Thymus (tissue), 11 donors: ENCODE results near the gene HIPK2. TPM values are rescaled to one million over a fixed set of nuclear protein-coding genes. Genes with fewer than 3 reads are reported as not detected.

Experiments used
- DNase-seq, 9 donors: peaks; one replicate each; pipeline ENCODE4 v3.0.0-alpha.2; 2013; ENCODE audit warnings: low spot score in 9 of 9, low read depth in 6 of 9, missing footprints in 1 of 9
- H3K27ac ChIP-seq, 2 donors: one replicate each; pipeline ENCODE4 v1.5.1; 2013; ENCODE audit warnings: control low read depth in 1 of 2, low read depth in 1 of 2, low read length in 1 of 2, mild to moderate bottlenecking in 1 of 2, moderate library complexity in 1 of 2
- H3K27me3 ChIP-seq, 2 donors: one replicate each; pipeline ENCODE4 v1.5.1; 2013; ENCODE audit warnings: low read length in 1 of 2; ENCODE audit not compliant: control insufficient read depth in 2 of 2, insufficient read depth in 1 of 2
- H3K36me3 ChIP-seq, 2 donors: one replicate each; pipeline ENCODE4 v1.5.1; 2013; ENCODE audit warnings: low read length in 1 of 2, mild to moderate bottlenecking in 1 of 2, moderate library complexity in 1 of 2; ENCODE audit not compliant: control insufficient read depth in 2 of 2, insufficient read depth in 2 of 2
- H3K4me1 ChIP-seq, 2 donors: one replicate each; pipeline ENCODE4 v1.5.1; 2013; ENCODE audit warnings: low read length in 2 of 2; ENCODE audit not compliant: control insufficient read depth in 2 of 2, insufficient read depth in 2 of 2
- H3K4me3 ChIP-seq, 2 donors: one replicate each; pipeline ENCODE4 v1.5.1; 2013; ENCODE audit warnings: low read length in 2 of 2, control low read depth in 1 of 2, mild to moderate bottlenecking in 1 of 2
- H3K9me3 ChIP-seq, 2 donors: one replicate each; pipeline ENCODE4 v1.5.1; 2013; ENCODE audit warnings: low read length in 1 of 2, mild to moderate bottlenecking in 1 of 2; ENCODE audit not compliant: control insufficient read depth in 2 of 2, insufficient read depth in 1 of 2
- WGBS: extraction: QIAGEN DNeasy Blood & Tissue Kit; methylation state at CpG from one replicate; pipeline ENCODE4 v1.1.7; 2013; 5-methylcytosine and 5-hydroxymethylcytosine counted together
- polyA plus RNA-seq: library from polyadenylated mRNA; stranded (reverse); fragments of 200-250 nt; gene quantifications from one replicate; pipeline ENCODE4 v1.2.3, GENCODE V29; 2013
- total RNA-seq: library from RNA; stranded (reverse); fragments of 120-200 nt; gene quantifications from one replicate; pipeline ENCODE4 v1.2.4, GENCODE V29; 2013
- donor health status: healthy.

HIPK2 gene
- total and polyA plus RNA-seq, 2 donors, result 3.4 to 5.8 TPM

DNA sequence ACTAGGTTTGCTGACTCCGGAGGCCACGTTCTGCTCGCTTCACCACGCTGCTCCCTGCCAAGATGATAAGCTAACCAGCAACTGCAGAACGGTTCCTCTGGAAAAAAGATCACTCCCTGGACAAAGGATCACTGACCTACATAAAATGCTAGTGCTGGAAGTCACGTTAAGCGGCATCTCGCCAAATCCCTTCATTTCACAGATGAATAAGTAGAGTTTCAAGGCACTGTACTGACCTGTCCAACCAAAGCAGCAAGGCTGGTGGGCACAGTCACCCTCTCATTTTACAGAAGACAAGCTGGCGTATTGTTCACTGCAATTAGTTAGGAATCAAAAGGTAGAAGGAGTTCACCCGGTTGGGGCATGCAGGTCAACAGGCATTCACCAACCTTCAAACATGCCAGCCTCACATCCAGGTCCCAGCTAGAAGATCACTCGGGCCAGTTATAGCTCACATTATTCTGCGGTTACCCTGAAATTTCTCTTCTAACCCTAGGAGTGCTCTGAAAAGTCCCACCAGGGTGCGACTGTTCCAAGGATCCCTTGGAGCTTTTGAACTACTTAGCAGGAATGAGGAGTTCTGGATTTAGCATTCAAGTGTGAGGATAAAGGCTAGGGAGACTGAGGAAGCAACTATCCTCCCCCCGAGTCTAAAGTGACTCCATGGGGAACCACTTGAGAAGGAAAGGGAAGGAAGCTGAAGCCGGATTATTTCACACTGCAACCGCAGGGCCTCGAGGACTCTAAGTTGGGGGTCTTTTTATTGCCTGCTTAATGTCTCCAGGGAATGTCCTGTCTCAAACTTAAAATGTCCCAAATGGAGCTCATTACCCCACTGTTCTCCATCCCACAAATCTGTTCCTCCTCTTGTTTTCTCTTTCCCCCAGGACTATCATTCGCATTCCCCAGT lies 32.8 kb downstream of the HIPK2 start:
- Histone ChIP-seq H3K4me3 (no peak overlapping the region), H3K36me3 (no peaks in the 10 kb centered on the region), H3K27ac (no peak overlapping the region), H3K9me3 (no peaks in the 10 kb centered on the region), H3K27me3 (no peaks in the 10 kb centered on the region), H3K4me1 (peaks cover 33 to 77% of the 10 kb centered on the region in 2 donors)
- DNase-seq, result no peak
- 97% methylated on average over 18 of the region's 18 CpGs for WGBS

DNA sequence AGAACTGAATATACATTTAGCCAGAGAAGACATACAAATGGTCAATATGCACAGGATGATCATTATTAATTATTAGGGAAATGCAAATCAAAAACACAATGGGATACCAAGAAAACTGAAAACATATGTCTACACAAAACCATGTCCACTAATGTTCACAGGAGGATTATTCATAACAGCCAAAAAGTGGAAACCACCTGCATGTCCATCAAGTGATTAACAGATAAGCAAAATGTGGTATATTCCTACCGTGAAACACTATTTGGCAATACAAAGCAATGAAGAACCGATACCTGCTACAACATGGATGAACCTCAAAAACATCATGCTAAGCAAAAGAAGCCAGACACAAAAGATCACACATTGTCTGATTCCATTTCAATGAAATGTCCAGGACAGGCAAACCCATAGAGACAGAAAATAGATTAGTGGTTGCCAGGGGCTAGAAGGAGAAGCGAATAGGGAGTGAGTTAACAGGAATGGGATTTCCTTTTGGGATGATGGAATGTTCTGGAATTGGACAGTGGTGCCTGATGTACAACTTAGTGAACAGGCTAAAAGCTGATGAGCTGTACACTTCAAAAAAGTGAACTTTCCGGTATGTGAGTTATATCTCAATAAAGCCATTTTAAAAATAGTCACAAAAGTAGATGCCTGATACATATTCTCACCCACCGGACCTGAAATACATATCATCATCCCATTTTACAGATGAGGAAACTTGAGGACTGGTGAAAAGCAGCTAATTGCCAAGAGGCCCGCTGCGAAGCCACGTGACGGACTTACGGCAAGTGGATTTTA lies 33.6 kb downstream of the HIPK2 start:
- DNase-seq, result no peak
- 98% methylated on average over 10 of the region's 10 CpGs for WGBS
- Histone ChIP-seq H3K4me3 (no peak overlapping the region), H3K9me3 (no peaks in the 10 kb centered on the region), H3K27me3 (no peaks in the 10 kb centered on the region), H3K36me3 (no peaks in the 10 kb centered on the region), H3K4me1 (peaks cover 41 to 78% of the 10 kb centered on the region in 2 donors), H3K27ac (no peak overlapping the region)

DNA sequence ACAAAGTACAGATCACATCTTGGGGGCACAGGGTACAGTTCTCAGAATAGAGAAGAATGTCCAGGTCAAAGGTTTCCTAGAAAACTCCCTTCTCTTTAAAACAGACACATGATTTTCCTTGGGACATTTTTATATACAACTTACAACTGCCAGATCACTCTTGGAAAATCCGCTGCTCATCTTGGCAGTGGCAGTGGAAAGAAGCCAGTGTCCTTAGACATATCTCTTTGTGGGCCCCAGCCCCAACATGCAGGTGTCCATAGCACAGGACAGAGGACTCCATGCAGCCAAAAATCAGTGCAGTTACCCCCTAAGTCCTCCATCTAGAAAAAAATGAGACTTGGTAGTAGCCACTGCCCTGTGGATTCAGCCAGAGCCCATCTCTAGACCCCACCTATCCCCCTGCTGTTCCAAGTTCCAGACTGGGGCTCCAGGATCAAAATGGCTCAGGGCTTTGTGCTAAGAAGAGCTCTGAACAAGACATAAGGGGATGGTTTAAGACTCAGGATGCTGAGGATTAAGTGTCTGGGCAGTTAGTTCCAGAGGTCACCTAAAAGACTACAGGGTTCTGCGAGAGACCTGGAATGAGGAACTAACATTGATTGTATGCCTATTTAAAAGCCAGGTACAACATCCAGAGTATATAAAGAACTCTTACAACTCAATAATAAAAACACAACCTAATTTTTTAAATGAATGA lies 34.4 kb downstream of the HIPK2 start:
- DNase-seq, result no peak
- H3K27ac ChIP-seq, result no peak overlapping the region
- no peak overlapping the region for H3K4me3 ChIP-seq
- H3K27me3 ChIP-seq, result no peaks in the 10 kb centered on the region
- peaks cover 46 to 78% of the 10 kb centered on the region in 2 donors for H3K4me1 ChIP-seq
- 95% methylated on average over 2 of the region's 2 CpGs for WGBS
- no peaks in the 10 kb centered on the region for H3K36me3 ChIP-seq
- no peaks in the 10 kb centered on the region for H3K9me3 ChIP-seq

DNA sequence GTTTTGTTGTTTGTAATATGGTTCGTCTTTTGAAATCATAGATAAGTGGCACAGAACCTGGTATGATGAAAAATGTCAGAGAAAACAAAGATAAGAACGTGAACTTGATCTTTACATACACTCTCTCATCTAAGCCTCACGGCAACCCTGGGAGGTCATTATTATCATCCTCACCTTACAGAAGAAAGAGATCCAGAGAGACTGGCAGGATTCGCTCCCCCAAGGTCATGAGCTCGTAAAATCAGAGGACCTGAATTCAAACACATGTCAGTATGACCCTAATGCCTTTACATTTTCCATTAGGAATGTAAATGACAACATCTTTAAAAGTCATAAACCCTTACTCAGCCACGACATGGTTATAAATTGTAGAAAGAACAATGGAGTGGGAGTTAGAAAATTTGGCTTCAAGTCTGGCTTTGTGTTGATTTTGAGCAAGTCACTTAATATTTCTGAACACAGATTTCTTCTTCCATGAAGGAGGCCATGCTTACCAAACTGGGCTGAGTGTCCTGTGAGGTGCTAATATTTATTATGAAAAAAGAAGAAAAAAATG lies 35.9 kb downstream of the HIPK2 start:
- WGBS, result 94% methylated on average over 6 of the region's 6 CpGs
- H3K27me3 ChIP-seq, result no peaks in the 10 kb centered on the region
- no peaks in the 10 kb centered on the region for H3K9me3 ChIP-seq
- H3K4me1 ChIP-seq, result peaks cover 47 to 78% of the 10 kb centered on the region in 2 donors
- H3K4me3 ChIP-seq, result no peak overlapping the region
- DNase-seq, result no peak
- no peaks in the 10 kb centered on the region for H3K36me3 ChIP-seq
- no peak overlapping the region for H3K27ac ChIP-seq

DNA sequence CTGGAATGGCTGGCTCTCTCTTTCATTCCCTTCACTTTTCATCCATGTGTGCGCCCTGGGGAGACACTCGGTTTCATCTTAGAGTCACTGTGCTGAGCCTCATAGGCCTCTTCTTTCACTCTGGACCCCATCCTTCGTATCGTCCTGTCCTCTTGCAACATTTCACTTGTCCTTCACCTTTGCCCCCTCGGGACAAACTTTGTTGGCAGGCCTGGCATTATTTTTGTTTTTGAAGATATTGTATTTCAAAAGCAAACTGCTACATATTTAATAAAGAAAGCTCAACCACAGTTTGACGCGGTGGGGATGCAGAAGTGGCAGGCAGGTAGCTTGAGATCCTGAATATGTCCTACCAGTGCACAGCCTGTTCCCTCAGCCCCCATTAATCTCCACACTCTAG lies 36.6 kb downstream of the HIPK2 start:
- DNase-seq, result no peak
- Histone ChIP-seq H3K36me3 (no peaks in the 10 kb centered on the region), H3K27ac (no peak overlapping the region), H3K9me3 (no peaks in the 10 kb centered on the region), H3K4me3 (no peak overlapping the region), H3K4me1 (peaks cover 50 to 78% of the 10 kb centered on the region in 2 donors), H3K27me3 (no peaks in the 10 kb centered on the region)
- WGBS, result 99% methylated on average over 7 of the region's 7 CpGs

DNA sequence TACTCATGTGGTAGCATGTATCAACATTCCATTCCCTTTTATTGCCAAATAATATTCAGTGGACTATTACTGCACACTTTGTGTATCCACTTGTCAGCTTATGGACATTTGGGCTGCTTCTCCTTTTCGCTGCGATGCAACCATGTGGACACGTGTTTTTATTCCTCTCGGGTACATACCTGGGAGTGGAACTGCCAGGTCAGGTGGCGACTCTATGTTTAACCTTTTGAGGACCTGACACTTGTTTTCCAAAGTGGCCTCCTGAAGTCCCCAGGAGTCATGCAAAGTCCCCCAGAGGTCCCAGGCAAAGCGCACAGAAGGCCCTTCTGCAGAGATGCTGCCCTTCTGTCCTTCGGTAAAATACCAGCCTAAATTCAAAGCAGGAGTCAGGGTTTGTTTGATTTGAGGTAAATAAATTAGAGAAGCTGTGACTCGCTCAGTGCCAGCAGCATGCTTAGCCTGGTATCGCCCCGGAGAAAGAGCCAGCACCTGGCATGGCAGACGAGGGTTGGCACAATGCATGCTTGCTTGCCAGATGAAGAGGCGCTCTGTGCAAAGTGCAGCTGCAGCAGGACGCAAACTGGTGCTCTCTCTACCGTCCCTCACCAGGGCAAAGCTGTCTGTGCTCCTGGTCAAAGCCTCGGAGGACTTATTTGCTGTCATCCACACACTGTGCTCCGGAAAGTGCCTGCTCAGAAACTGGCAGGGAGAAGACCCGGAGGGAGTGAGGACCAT lies 37.8 kb downstream of the HIPK2 start:
- no peaks in the 10 kb centered on the region for H3K9me3 ChIP-seq
- no peak overlapping the region for H3K4me3 ChIP-seq
- H3K27ac ChIP-seq, result peak overlapping the region; percentile 69 to 79
- no peaks in the 10 kb centered on the region for H3K36me3 ChIP-seq
- no peaks in the 10 kb centered on the region for H3K27me3 ChIP-seq
- peaks cover 52 to 76% of the 10 kb centered on the region in 2 donors for H3K4me1 ChIP-seq
- WGBS, result 60% methylated on average over 17 of the region's 17 CpGs
- peak in 2 of 9 donors; percentile 51 to 53 for DNase-seq

DNA sequence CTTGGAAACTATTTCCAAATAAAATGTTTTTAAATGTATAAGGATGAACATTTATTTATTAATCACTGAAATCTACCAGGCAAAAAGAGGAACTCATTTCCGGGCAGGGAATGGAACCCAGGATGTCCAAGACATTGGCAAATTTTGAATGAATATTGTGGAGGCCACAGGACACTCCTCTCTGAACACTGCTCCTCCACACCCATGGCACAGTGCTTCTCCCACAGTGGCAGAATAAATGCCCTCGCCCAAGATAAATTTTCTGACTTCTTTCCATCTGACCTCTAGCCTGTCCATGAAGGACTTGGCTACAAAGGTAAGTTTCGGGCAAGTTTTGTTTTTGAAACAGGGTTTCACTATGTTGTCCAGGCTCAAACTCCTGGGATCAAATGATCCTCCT lies 39.0 kb downstream of the HIPK2 start:
- H3K4me3 ChIP-seq, result no peak overlapping the region
- H3K27ac ChIP-seq, result peak overlapping the region; percentile 8 to 86
- 96% methylated on average over 3 of the region's 3 CpGs for WGBS
- no peak for DNase-seq
- no peaks in the 10 kb centered on the region for H3K9me3 ChIP-seq
- H3K27me3 ChIP-seq, result no peaks in the 10 kb centered on the region
- H3K36me3 ChIP-seq, result peaks cover 0 to 3% of the 10 kb centered on the region in 2 donors
- peaks cover 52 to 77% of the 10 kb centered on the region in 2 donors for H3K4me1 ChIP-seq

DNA sequence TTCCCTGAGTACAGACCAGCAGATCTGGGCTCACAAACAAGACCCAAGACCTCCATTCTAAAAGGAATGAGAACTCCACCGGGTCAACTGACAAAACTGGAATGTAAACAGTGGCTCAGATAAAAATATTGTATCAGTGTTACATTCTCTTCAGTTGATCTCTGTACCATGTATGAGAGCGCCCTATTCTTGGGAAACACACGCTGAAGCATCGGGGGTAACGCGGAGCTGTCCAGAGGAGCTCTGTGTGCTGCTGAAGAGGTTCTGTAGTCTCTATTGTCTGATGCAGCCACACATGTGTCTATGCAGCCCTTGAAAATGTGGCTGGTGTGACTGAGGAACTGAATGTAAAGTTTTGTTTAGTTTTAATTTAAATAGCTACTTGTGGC lies 39.7 kb downstream of the HIPK2 start:
- Histone ChIP-seq H3K4me1 (peaks cover 50 to 75% of the 10 kb centered on the region in 2 donors), H3K4me3 (no peak overlapping the region), H3K27ac (peak overlapping the region; percentile 86 to 87), H3K36me3 (peaks cover 0 to 3% of the 10 kb centered on the region in 2 donors), H3K27me3 (no peaks in the 10 kb centered on the region), H3K9me3 (peaks cover 0 to under 1% of the 10 kb centered on the region in 2 donors)
- WGBS, result 89% methylated on average over 6 of the region's 6 CpGs
- peak in 1 of 9 donors; percentile 33 for DNase-seq
